ENCODE measurements around the gene ITGAD. TPM values are rescaled to one million over a fixed set of nuclear protein-coding genes. Genes with fewer than 3 reads are reported as not detected.

ITGAD gene
- total RNA-seq, 2 experiments from 2014 or later = 0.13 to 0.68 TPM

GRCh38 chr16:31456988-31457360, 63.8 kb downstream of the ITGAD start:
- H3K27ac Mint-ChIP-seq = peak overlapping the region; percentile 20
- CTCF ChIA-PET = interaction anchor here (0.7 to 7.1 kb wide), 8 partner anchors 14 to 471 kb away, joined by 3 to 76 read pairs (median 6); partner anchors contain the start of genes ZNF267 and ZNF843
- peaks cover 57% of the 10 kb centered on the region for H3K4me1 Mint-ChIP-seq (ENCODE audit: low read depth)
- H3K27me3 Mint-ChIP-seq (ENCODE audit: low read depth) = no peaks in the 10 kb centered on the region
- no peaks in the 10 kb centered on the region for H3K9me3 Mint-ChIP-seq (ENCODE audit: insufficient read depth)
- H3K4me3 Mint-ChIP-seq = peak overlapping the region; percentile 91
- no peak for ATAC-seq
- POLR2A ChIA-PET = interaction anchor here (1.2 to 2.9 kb wide), 3 partner anchors 18 to 272 kb away, joined by 3 to 13 read pairs (median 4); partner anchors contain the start of gene RUSF1
- H3K36me3 Mint-ChIP-seq (ENCODE audit: low read depth) = peaks cover 34% of the 10 kb centered on the region
- DNase-seq = no peak

GRCh38 chr16:31458073-31458843, 65.1 kb downstream of the ITGAD start:
- peak overlapping the region; percentile 99 for H3K27ac Mint-ChIP-seq
- POLR2A ChIA-PET = interaction anchor here (0.7 to 4.5 kb wide), 22 partner anchors 14 to 417 kb away, joined by 3 to 30 read pairs (median 4); partner anchors contain the start of genes FUS, KAT8, PYCARD and RUSF1

GRCh38 chr16:31458844-31459686, 65.9 kb downstream of the ITGAD start, which contains the start of gene ARMC5:
Gene ARMC5, plus strand, starts transcription at chr16:31459501. Its CDS starts 24 bp downstream, at chr16:31459525.
- Mint-ChIP-seq H3K4me1 (ENCODE audit: low read depth) (peaks cover 48% of the 10 kb centered on the region), H3K36me3 (ENCODE audit: low read depth) (peaks cover 46% of the 10 kb centered on the region), H3K27ac (peak within 1 kb of the TSS; percentile 99), H3K4me3 (peak within 1 kb of the TSS; percentile 91), H3K27me3 (ENCODE audit: low read depth) (no peaks in the 10 kb centered on the region), H3K9me3 (ENCODE audit: insufficient read depth) (no peaks in the 10 kb centered on the region)
- ChIA-PET POLR2A (interaction anchor here (0.5 to 4.5 kb wide), 27 partner anchors 9 to 583 kb away, joined by 3 to 30 read pairs (median 4); partner anchors contain the start of genes FUS, KAT8, RUSF1 and ZNF267), CTCF (interaction anchor here (1.0 to 7.1 kb wide), 22 partner anchors 16 to 462 kb away, joined by 3 to 76 read pairs (median 4); partner anchors contain the start of genes FUS, ITGAX, KAT8 and ZNF267)
- ATAC-seq (peak; percentile 74), DNase-seq (peak; percentile 98)

More at GRCh38 chr16:31458073-31458843, 65.1 kb downstream of the ITGAD start:
- Mint-ChIP-seq H3K4me1 (ENCODE audit: low read depth) (peaks cover 52% of the 10 kb centered on the region), H3K27me3 (ENCODE audit: low read depth) (no peaks in the 10 kb centered on the region), H3K9me3 (ENCODE audit: insufficient read depth) (no peaks in the 10 kb centered on the region), H3K36me3 (ENCODE audit: low read depth) (peaks cover 39% of the 10 kb centered on the region), H3K4me3 (peak overlapping the region; percentile 91)
- CTCF ChIA-PET = interaction anchor here (0.8 to 7.1 kb wide), 20 partner anchors 16 to 416 kb away, joined by 3 to 76 read pairs (median 4); partner anchors contain the start of genes FUS, ITGAX, ZNF267 and ZNF843
- ATAC-seq = peak; percentile 30
- DNase-seq = peak; percentile 87

- POLR2A ChIA-PET = interaction anchor here (0.7 to 4.5 kb wide), 24 partner anchors 8 to 584 kb away, joined by 3 to 30 read pairs (median 4); partner anchors contain the start of genes FUS, KAT8, RUSF1 and ZNF267
- H3K4me1 Mint-ChIP-seq (ENCODE audit: low read depth) = peaks cover 47% of the 10 kb centered on the region
Measured at GRCh38 chr16:31459687-31460581, 66.8 kb downstream of the ITGAD start.

GRCh38 chr16:31460582-31461002, 67.5 kb downstream of the ITGAD start:
- ATAC-seq = no peak

More at GRCh38 chr16:31459687-31460581, 66.8 kb downstream of the ITGAD start:
- ATAC-seq (peak; percentile 80), DNase-seq (peak; percentile 100)
- peak overlapping the region; percentile 99 for H3K27ac Mint-ChIP-seq
- H3K4me3 Mint-ChIP-seq = peak overlapping the region; percentile 91
- H3K9me3 Mint-ChIP-seq (ENCODE audit: insufficient read depth) = no peaks in the 10 kb centered on the region
- no peaks in the 10 kb centered on the region for H3K27me3 Mint-ChIP-seq (ENCODE audit: low read depth)
- CTCF ChIA-PET = interaction anchor here (0.7 to 7.1 kb wide), 45 partner anchors 8 to 463 kb away, joined by 3 to 76 read pairs (median 4); partner anchors contain the start of genes FUS, KAT8, RUSF1 and TGFB1I1
- peaks cover 47% of the 10 kb centered on the region for H3K36me3 Mint-ChIP-seq (ENCODE audit: low read depth)

GRCh38 chr16:31461201-31461920, 68.2 kb downstream of the ITGAD start:
- Mint-ChIP-seq H3K4me3 (peak overlapping the region; percentile 13), H3K9me3 (ENCODE audit: insufficient read depth) (no peaks in the 10 kb centered on the region), H3K27ac (peak overlapping the region; percentile 50), H3K27me3 (ENCODE audit: low read depth) (no peaks in the 10 kb centered on the region), H3K4me1 (ENCODE audit: low read depth) (peaks cover 34% of the 10 kb centered on the region), H3K36me3 (ENCODE audit: low read depth) (peaks cover 47% of the 10 kb centered on the region)
- ChIA-PET CTCF (interaction anchor here (0.8 to 7.1 kb wide), 33 partner anchors 9 to 416 kb away, joined by 3 to 76 read pairs (median 5); partner anchors contain the start of genes KAT8, RUSF1, TGFB1I1 and ZNF843), POLR2A (interaction anchor here (1.0 to 4.5 kb wide), 7 partner anchors 10 to 412 kb away, joined by 3 to 30 read pairs (median 6); partner anchors contain the start of genes FUS, KAT8, RUSF1 and ZNF267)
- DNase-seq (no peak), ATAC-seq (no peak)

More at GRCh38 chr16:31460582-31461002, 67.5 kb downstream of the ITGAD start:
- ChIA-PET POLR2A (interaction anchor here (1.0 to 4.5 kb wide), 11 partner anchors 10 to 413 kb away, joined by 3 to 30 read pairs (median 6); partner anchors contain the start of genes FUS, KAT8, RUSF1 and ZNF267), CTCF (interaction anchor here (0.7 to 7.1 kb wide), 42 partner anchors 9 to 464 kb away, joined by 3 to 76 read pairs (median 4); partner anchors contain the start of genes KAT8, RUSF1, TGFB1I1 and ZNF267)
- H3K4me1 Mint-ChIP-seq (ENCODE audit: low read depth) = peaks cover 40% of the 10 kb centered on the region
- H3K4me3 Mint-ChIP-seq = peak overlapping the region; percentile 91
- H3K27me3 Mint-ChIP-seq (ENCODE audit: low read depth) = no peaks in the 10 kb centered on the region
- DNase-seq = peak; percentile 58
- peaks cover 47% of the 10 kb centered on the region for H3K36me3 Mint-ChIP-seq (ENCODE audit: low read depth)
- H3K9me3 Mint-ChIP-seq (ENCODE audit: insufficient read depth) = no peaks in the 10 kb centered on the region
- peak overlapping the region; percentile 95 for H3K27ac Mint-ChIP-seq

GRCh38 chr16:31461921-31462804, 69.0 kb downstream of the ITGAD start:
- ATAC-seq = no peak
- no peak for DNase-seq
- CTCF ChIA-PET = interaction anchor here (1.5 kb wide), 1 partner anchor 407 kb away, joined by 4 read pairs; no protein-coding TSS in a partner anchor
- Mint-ChIP-seq H3K9me3 (ENCODE audit: insufficient read depth) (no peaks in the 10 kb centered on the region), H3K36me3 (ENCODE audit: low read depth) (peaks cover 46% of the 10 kb centered on the region), H3K27me3 (ENCODE audit: low read depth) (no peaks in the 10 kb centered on the region), H3K27ac (no peak overlapping the region), H3K4me1 (ENCODE audit: low read depth) (peaks cover 32% of the 10 kb centered on the region), H3K4me3 (no peak overlapping the region)
- POLR2A ChIA-PET = interaction anchor here (3.3 to 4.5 kb wide), 2 partner anchors 282 to 411 kb away, joined by 11 to 30 read pairs; partner anchors contain the start of genes FUS and ZNF267

GRCh38 chr16:31464348-31464769, 71.2 kb downstream of the ITGAD start:
- peaks cover 34% of the 10 kb centered on the region for H3K4me1 Mint-ChIP-seq (ENCODE audit: low read depth)
- H3K4me3 Mint-ChIP-seq = no peak overlapping the region
- no peak overlapping the region for H3K27ac Mint-ChIP-seq
- ATAC-seq = no peak
- H3K36me3 Mint-ChIP-seq (ENCODE audit: low read depth) = peaks cover 40% of the 10 kb centered on the region
- ChIA-PET CTCF (no interaction called here), POLR2A (no interaction called here)
- DNase-seq = no peak
- no peaks in the 10 kb centered on the region for H3K9me3 Mint-ChIP-seq (ENCODE audit: insufficient read depth)
- no peaks in the 10 kb centered on the region for H3K27me3 Mint-ChIP-seq (ENCODE audit: low read depth)

GRCh38 chr16:31464781-31465260, 71.7 kb downstream of the ITGAD start:
- ChIA-PET CTCF (interaction anchor here (1.1 kb wide), 1 partner anchor 405 kb away, joined by 3 read pairs; no protein-coding TSS in a partner anchor), POLR2A (no interaction called here)
- Mint-ChIP-seq H3K27me3 (ENCODE audit: low read depth) (no peaks in the 10 kb centered on the region), H3K27ac (no peak overlapping the region), H3K4me3 (no peak overlapping the region), H3K9me3 (ENCODE audit: insufficient read depth) (no peaks in the 10 kb centered on the region), H3K4me1 (ENCODE audit: low read depth) (peaks cover 34% of the 10 kb centered on the region), H3K36me3 (ENCODE audit: low read depth) (peaks cover 40% of the 10 kb centered on the region)
- DNase-seq (no peak), ATAC-seq (no peak)

Measured in activated CD8-positive, alpha-beta T cell treated with anti-CD3 and anti-CD28 coated beads, Interleukin-2, amount 10 ng/mL, durations not matched to agents 7 days and 5 days (primary cell).